RWPE1 (cell line): ENCODE measurements around the gene ANKRD13D.

Experiments
- CTCF ChIA-PET: fragments of 350-600 bp; sonication (Branson Sonifier 250); formaldehyde crosslinking; extraction: SDS; loops from one replicate; lab custom pipeline; 2021; lab: Yijun Ruan, JAX
- POLR2A ChIA-PET: fragments of 400-600 bp; formaldehyde crosslinking; extraction: SDS; loops from one replicate; lab custom pipeline; 2020; ENCODE audit warnings: antibody characterized with exemption; ENCODE audit not compliant: low non-redundant PET; lab: Yijun Ruan, JAX
- DNase-seq: peaks from one replicate; pipeline ENCODE4 v3.0.0; 2012; ENCODE audit warnings: low spot score
- H3K27ac ChIP-seq: fragments of 450-650 bp; 2 replicates; pipeline ENCODE4 v1.5.1; 2017
- CTCF ChIP-seq: fragments of 450-650 bp; conservative IDR thresholded peaks from 2 replicates; pipeline ENCODE4 v1.5.1; 2017; ENCODE audit warnings: low read depth, mild to moderate bottlenecking

Gene ANKRD13D

GRCh38 chr11:67285541-67286498, 3.3 kb upstream of the ANKRD13D start:
- DNase-seq: no peak
- ChIA-PET POLR2A (no interaction called here), CTCF (interaction anchor here (0.5 to 1.4 kb wide), 2 partner anchors 50 to 97 kb away, joined by 3 to 9 read pairs; no protein-coding TSS in a partner anchor)
- peak overlapping the region; percentile 98 for H3K27ac ChIP-seq
- TF ChIP-seq CTCF: no peak

GRCh38 chr11:67286621-67287333, 2.3 kb upstream of the ANKRD13D start:
- H3K27ac ChIP-seq: peak overlapping the region; percentile 98
- DNase-seq: no peak
- no peak; the same call in 1 of the 2 replicates for TF ChIP-seq CTCF
- ChIA-PET CTCF (interaction anchor here (0.5 to 1.4 kb wide), 2 partner anchors 49 to 96 kb away, joined by 3 to 9 read pairs; no protein-coding TSS in a partner anchor), POLR2A (no interaction called here)

- ChIA-PET POLR2A (no interaction called here), CTCF (interaction anchor here (0.6 to 2.7 kb wide), 3 partner anchors 17 to 95 kb away, joined by 4 to 13 read pairs (median 9); no protein-coding TSS in a partner anchor)
- DNase-seq: no peak
- H3K27ac ChIP-seq: peak overlapping the region; percentile 98
- no peak for TF ChIP-seq CTCF
Measured at GRCh38 chr11:67287355-67288197, 1.5 kb upstream of the ANKRD13D start.

- ChIA-PET CTCF (interaction anchor here (2.7 kb wide), 1 partner anchor 29 kb away, joined by 13 read pairs; no protein-coding TSS in a partner anchor), POLR2A (no interaction called here)
- peak overlapping the region; percentile 98 for H3K27ac ChIP-seq
- DNase-seq: no peak
- TF ChIP-seq CTCF: no peak
Measured at GRCh38 chr11:67288198-67288451, 978 bp upstream of the ANKRD13D start.

- DNase-seq: peak; percentile 71
- TF ChIP-seq CTCF: peak; percentile 30
- H3K27ac ChIP-seq: peak overlapping the region; percentile 98
- POLR2A ChIA-PET: interaction anchor here (0.6 to 1.4 kb wide), 2 partner anchors 14 to 49 kb away, joined by 3 to 5 read pairs; partner anchors contain the start of gene SSH3
- CTCF ChIA-PET: interaction anchor here (1.7 to 2.7 kb wide), 2 partner anchors 14 to 29 kb away, joined by 8 to 13 read pairs; partner anchors contain the start of gene SSH3
Measured at GRCh38 chr11:67288452-67289225, 464 bp upstream of the ANKRD13D start.
